Activated CD4-positive, alpha-beta T cell treated with anti-CD3 and anti-CD28 coated beads for 36 hours (primary cell): ENCODE measurements around the gene TLK1. TPM values are rescaled to one million over a fixed set of nuclear protein-coding genes. Genes with fewer than 3 reads are reported as not detected.
A peak's percentile ranks its signal among the peaks of the same experiment; 100 is the strongest.

Experiments
- ATAC-seq: fragments of 200-7000 bp; cut with Tn5 transposase; one replicate; pipeline ENCODE4 v1.10.0; 2021; ENCODE audit warnings: mild to moderate bottlenecking, moderate library complexity
- CTCF ChIA-PET: fragments of 350-600 bp; sonication (Branson Sonifier 250); formaldehyde crosslinking; loops from one replicate; lab custom pipeline; 2021; ENCODE audit warnings: antibody characterized with exemption; lab: Charles Lee
- POLR2A ChIA-PET: fragments of 350-600 bp; sonication (Branson Sonifier 250); formaldehyde crosslinking; loops from one replicate; lab custom pipeline; 2021; ENCODE audit warnings: antibody characterized with exemption, inconsistent platforms; lab: Charles Lee
- DNase-seq: peaks from one replicate; pipeline ENCODE4 v3.0.0-alpha.2; 2020
- H3K27ac Mint-ChIP-seq: one replicate; pipeline ENCODE4 v1.8.0; 2021; ENCODE audit warnings: mixed read lengths
- H3K27me3 Mint-ChIP-seq: one replicate; pipeline ENCODE4 v1.8.0; 2021; ENCODE audit warnings: mixed read lengths
- H3K36me3 Mint-ChIP-seq: one replicate; pipeline ENCODE4 v1.8.0; 2021; ENCODE audit warnings: low read depth, mixed read lengths
- H3K4me1 Mint-ChIP-seq: one replicate; pipeline ENCODE4 v1.8.0; 2021; ENCODE audit warnings: mixed read lengths
- H3K4me3 Mint-ChIP-seq: one replicate; pipeline ENCODE4 v1.8.0; 2021; ENCODE audit warnings: mild to moderate bottlenecking, moderate library complexity, mixed read lengths
- H3K9me3 Mint-ChIP-seq: one replicate; pipeline ENCODE4 v1.8.0; 2021; ENCODE audit warnings: low read depth, mixed read lengths
- intact Hi-C, 2 experiments: fragments of 100-400 bp; cut with DNase I in 1 of 2; cut with micrococcal nuclease in 1 of 2; formaldehyde crosslinking; loops; one replicate each; pipeline versions ENCODE4 v1.14.2 to v1.15.1; 2022 to 2024; cut with DNase I, micrococcal nuclease
- total RNA-seq, 2 experiments: library from RNA; stranded (reverse); gene quantifications; one replicate each; pipeline ENCODE4 v1.2.3, GENCODE V29; 2021

The TLK1 gene
- total RNA-seq, 2 experiments from 2014 or later = 71.8 to 83.7 TPM

GRCh38 chr2:171185941-171186340, 25.2 kb upstream of the TLK1 start:
- CTCF ChIA-PET = no interaction called here
- no peak for DNase-seq
- Mint-ChIP-seq H3K27me3 (peaks cover 1% of the 10 kb centered on the region), H3K4me3 (no peak overlapping the region), H3K27ac (no peak overlapping the region), H3K36me3 (no peaks in the 10 kb centered on the region), H3K9me3 (no peaks in the 10 kb centered on the region), H3K4me1 (peaks cover 5% of the 10 kb centered on the region)
- ATAC-seq = no peak
- POLR2A ChIA-PET = no interaction called here
- intact Hi-C loops = no loop called here

- CTCF ChIA-PET = no interaction called here
- ATAC-seq = no peak
- H3K4me1 Mint-ChIP-seq = peaks cover 10% of the 10 kb centered on the region
These were observed 24.6 kb upstream of the TLK1 start for GRCh38 chr2:171185165-171185818.

GRCh38 chr2:171181064-171182049, 20.7 kb upstream of the TLK1 start:
- no peak overlapping the region for H3K4me3 Mint-ChIP-seq

More at GRCh38 chr2:171185165-171185818, 24.6 kb upstream of the TLK1 start:
- DNase-seq = no peak
- no peaks in the 10 kb centered on the region for H3K9me3 Mint-ChIP-seq
- H3K36me3 Mint-ChIP-seq = no peaks in the 10 kb centered on the region
- POLR2A ChIA-PET = no interaction called here
- H3K27me3 Mint-ChIP-seq = peaks cover 1% of the 10 kb centered on the region
- intact Hi-C loops = no loop called here
- no peak overlapping the region for H3K4me3 Mint-ChIP-seq
- no peak overlapping the region for H3K27ac Mint-ChIP-seq

GRCh38 chr2:171180229-171180930, 19.7 kb upstream of the TLK1 start:
- ATAC-seq (peak; percentile 75), DNase-seq (no peak)
- Mint-ChIP-seq H3K36me3 (no peaks in the 10 kb centered on the region), H3K27ac (no peak overlapping the region), H3K27me3 (peaks cover 1% of the 10 kb centered on the region), H3K4me1 (peaks cover 13% of the 10 kb centered on the region), H3K9me3 (no peaks in the 10 kb centered on the region), H3K4me3 (no peak overlapping the region)
- ChIA-PET POLR2A (no interaction called here), CTCF (interaction anchor here (0.7 to 1.5 kb wide), 2 partner anchors 18 to 188 kb away, joined by 3 to 4 read pairs; no protein-coding TSS in a partner anchor)
- intact Hi-C loops = no loop called here

More at GRCh38 chr2:171181064-171182049, 20.7 kb upstream of the TLK1 start:
- intact Hi-C loops = no loop called here
- ATAC-seq (peak; percentile 64), DNase-seq (no peak)
- Mint-ChIP-seq H3K9me3 (no peaks in the 10 kb centered on the region), H3K36me3 (no peaks in the 10 kb centered on the region), H3K27me3 (peaks cover 1% of the 10 kb centered on the region), H3K4me1 (peaks cover 13% of the 10 kb centered on the region), H3K27ac (no peak overlapping the region)
- ChIA-PET CTCF (interaction anchor here (0.7 to 1.5 kb wide), 3 partner anchors 19 to 252 kb away, joined by 3 to 4 read pairs (median 3); partner anchors contain the start of gene METTL8), POLR2A (no interaction called here)

- no peak for ATAC-seq
- H3K36me3 Mint-ChIP-seq = no peaks in the 10 kb centered on the region
- no peak overlapping the region for H3K27ac Mint-ChIP-seq
- intact Hi-C loops = no loop called here
- peaks cover 16% of the 10 kb centered on the region for H3K4me1 Mint-ChIP-seq
- DNase-seq = no peak
- no peaks in the 10 kb centered on the region for H3K9me3 Mint-ChIP-seq
- H3K27me3 Mint-ChIP-seq = peaks cover 1% of the 10 kb centered on the region
- ChIA-PET CTCF (interaction anchor here (0.8 kb wide), 1 partner anchor 201 kb away, joined by 4 read pairs; no protein-coding TSS in a partner anchor), POLR2A (interaction anchor here (0.8 kb wide), 1 partner anchor 252 kb away, joined by 3 read pairs; no protein-coding TSS in a partner anchor)
- no peak overlapping the region for H3K4me3 Mint-ChIP-seq
These were observed 18.3 kb upstream of the TLK1 start for GRCh38 chr2:171178993-171179392.

GRCh38 chr2:171176516-171176915, 15.8 kb upstream of the TLK1 start:
- Mint-ChIP-seq H3K27ac (no peak overlapping the region), H3K9me3 (peaks cover 5% of the 10 kb centered on the region), H3K27me3 (no peaks in the 10 kb centered on the region), H3K4me1 (peaks cover 27% of the 10 kb centered on the region), H3K4me3 (no peak overlapping the region), H3K36me3 (no peaks in the 10 kb centered on the region)
- DNase-seq = no peak
- no peak for ATAC-seq
- ChIA-PET POLR2A (no interaction called here), CTCF (interaction anchor here (0.6 kb wide), 1 partner anchor 38 kb away, joined by 3 read pairs; no protein-coding TSS in a partner anchor)
- intact Hi-C loops = no loop called here

GRCh38 chr2:171174075-171174474, 13.4 kb upstream of the TLK1 start:
- no peaks in the 10 kb centered on the region for H3K36me3 Mint-ChIP-seq
- intact Hi-C loops = no loop called here
- H3K4me1 Mint-ChIP-seq = peaks cover 14% of the 10 kb centered on the region
- no peaks in the 10 kb centered on the region for H3K27me3 Mint-ChIP-seq
- POLR2A ChIA-PET = interaction anchor here (0.7 kb wide), 1 partner anchor 245 kb away, joined by 3 read pairs; the partner anchor contains the start of gene GORASP2
- CTCF ChIA-PET = interaction anchor here (0.8 to 1.4 kb wide), 2 partner anchors 13 to 19 kb away, joined by 3 to 4 read pairs; no protein-coding TSS in a partner anchor
- peaks cover 5% of the 10 kb centered on the region for H3K9me3 Mint-ChIP-seq
- no peak for ATAC-seq
- H3K4me3 Mint-ChIP-seq = no peak overlapping the region
- no peak for DNase-seq
- H3K27ac Mint-ChIP-seq = no peak overlapping the region

GRCh38 chr2:171173087-171173486, 12.4 kb upstream of the TLK1 start:
- H3K27me3 Mint-ChIP-seq = no peaks in the 10 kb centered on the region
- DNase-seq (peak; percentile 57), ATAC-seq (peak; percentile 97)
- ChIA-PET CTCF (no interaction called here), POLR2A (interaction anchor here (1.2 kb wide), 1 partner anchor 145 kb away, joined by 4 read pairs; no protein-coding TSS in a partner anchor)
- H3K4me3 Mint-ChIP-seq = no peak overlapping the region
- intact Hi-C loops = loop anchor here (1.0 kb wide), 2 partner anchors 10 to 146 kb away; no protein-coding TSS in a partner anchor
- no peak overlapping the region for H3K27ac Mint-ChIP-seq
- H3K9me3 Mint-ChIP-seq = peaks cover 5% of the 10 kb centered on the region
- no peaks in the 10 kb centered on the region for H3K36me3 Mint-ChIP-seq
- peaks cover 14% of the 10 kb centered on the region for H3K4me1 Mint-ChIP-seq

- ATAC-seq = no peak
- intact Hi-C loops = no loop called here
- no peak for DNase-seq
- Mint-ChIP-seq H3K27me3 (no peaks in the 10 kb centered on the region), H3K9me3 (peaks cover 5% of the 10 kb centered on the region), H3K27ac (no peak overlapping the region), H3K4me3 (no peak overlapping the region), H3K36me3 (no peaks in the 10 kb centered on the region), H3K4me1 (peaks cover 14% of the 10 kb centered on the region)
- ChIA-PET CTCF (interaction anchor here (1.4 kb wide), 1 partner anchor 152 kb away, joined by 4 read pairs; no protein-coding TSS in a partner anchor), POLR2A (no interaction called here)
These were observed 11.1 kb upstream of the TLK1 start for GRCh38 chr2:171171808-171172207.

- DNase-seq (no peak), ATAC-seq (no peak)
- H3K27me3 Mint-ChIP-seq = no peaks in the 10 kb centered on the region
- peaks cover 5% of the 10 kb centered on the region for H3K9me3 Mint-ChIP-seq
- H3K4me3 Mint-ChIP-seq = no peak overlapping the region
- H3K4me1 Mint-ChIP-seq = peaks cover 14% of the 10 kb centered on the region
- CTCF ChIA-PET = interaction anchor here (1.3 to 1.4 kb wide), 2 partner anchors 8 to 247 kb away, joined by 3 to 4 read pairs; no protein-coding TSS in a partner anchor
- H3K27ac Mint-ChIP-seq = no peak overlapping the region
- H3K36me3 Mint-ChIP-seq = no peaks in the 10 kb centered on the region
- POLR2A ChIA-PET = no interaction called here
- intact Hi-C loops = no loop called here
These were observed 9.1 kb upstream of the TLK1 start for GRCh38 chr2:171169839-171170238.
